GM12875 (cell line): Measurements from ENCODE around the gene TPCN1.

Experiments
- H3K4me3 ChIP-seq: one replicate; pipeline ENCODE4 v1.5.1; 2011; ENCODE audit warnings: low read depth, low read length, control low read depth
- TF ChIP-seq, protein P1 (sequence below): IDR thresholded peaks from 2 replicates; pipeline ENCODE4 v1.5.1; 2011; ENCODE audit warnings: low read depth, mild to moderate bottlenecking, control low read depth, inconsistent platforms, low read length, moderate library complexity, borderline replicate concordance; ENCODE audit not compliant: insufficient read depth

Gene TPCN1

DNA sequence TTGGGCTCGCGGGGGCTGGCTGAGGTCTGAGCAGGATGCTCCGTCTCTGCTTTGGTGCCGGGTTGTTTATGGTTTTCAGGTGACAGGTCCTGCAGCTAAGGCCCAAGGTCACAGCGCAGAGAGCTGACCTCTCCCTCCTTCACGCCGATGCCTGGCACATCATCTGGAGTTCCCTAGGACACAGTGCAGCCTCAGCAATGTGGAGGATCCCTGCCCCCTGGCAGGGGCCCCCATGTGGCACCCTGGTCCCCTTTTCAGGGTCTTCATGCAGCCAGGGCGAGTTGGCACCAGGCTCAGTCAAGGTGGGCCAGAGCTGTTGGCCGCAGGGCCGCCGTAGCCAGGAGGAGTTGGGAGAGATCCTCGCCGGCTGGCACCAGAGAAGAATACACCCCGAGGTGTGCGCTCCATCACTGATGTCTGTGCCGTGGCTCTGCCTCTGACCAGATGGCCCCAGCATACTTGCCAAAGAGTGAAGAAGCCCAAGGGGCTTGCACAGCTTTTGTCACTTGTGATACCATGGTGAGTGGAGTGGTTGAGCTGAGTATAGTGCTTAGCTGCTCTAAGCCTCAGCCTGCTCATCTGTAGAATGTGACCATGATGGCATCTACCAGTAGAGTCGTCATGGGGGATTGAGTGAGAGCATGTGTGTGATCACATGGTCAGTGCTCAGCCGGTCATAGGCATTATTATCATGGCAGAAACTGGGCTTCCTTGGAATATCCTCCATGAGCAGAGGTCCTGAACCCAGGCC, 11.0 kb downstream of the TPCN1 start:
- H3K4me3 ChIP-seq: no peak overlapping the region
- TF ChIP-seq, protein P1, sequence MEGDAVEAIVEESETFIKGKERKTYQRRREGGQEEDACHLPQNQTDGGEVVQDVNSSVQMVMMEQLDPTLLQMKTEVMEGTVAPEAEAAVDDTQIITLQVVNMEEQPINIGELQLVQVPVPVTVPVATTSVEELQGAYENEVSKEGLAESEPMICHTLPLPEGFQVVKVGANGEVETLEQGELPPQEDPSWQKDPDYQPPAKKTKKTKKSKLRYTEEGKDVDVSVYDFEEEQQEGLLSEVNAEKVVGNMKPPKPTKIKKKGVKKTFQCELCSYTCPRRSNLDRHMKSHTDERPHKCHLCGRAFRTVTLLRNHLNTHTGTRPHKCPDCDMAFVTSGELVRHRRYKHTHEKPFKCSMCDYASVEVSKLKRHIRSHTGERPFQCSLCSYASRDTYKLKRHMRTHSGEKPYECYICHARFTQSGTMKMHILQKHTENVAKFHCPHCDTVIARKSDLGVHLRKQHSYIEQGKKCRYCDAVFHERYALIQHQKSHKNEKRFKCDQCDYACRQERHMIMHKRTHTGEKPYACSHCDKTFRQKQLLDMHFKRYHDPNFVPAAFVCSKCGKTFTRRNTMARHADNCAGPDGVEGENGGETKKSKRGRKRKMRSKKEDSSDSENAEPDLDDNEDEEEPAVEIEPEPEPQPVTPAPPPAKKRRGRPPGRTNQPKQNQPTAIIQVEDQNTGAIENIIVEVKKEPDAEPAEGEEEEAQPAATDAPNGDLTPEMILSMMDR: no peak

DNA sequence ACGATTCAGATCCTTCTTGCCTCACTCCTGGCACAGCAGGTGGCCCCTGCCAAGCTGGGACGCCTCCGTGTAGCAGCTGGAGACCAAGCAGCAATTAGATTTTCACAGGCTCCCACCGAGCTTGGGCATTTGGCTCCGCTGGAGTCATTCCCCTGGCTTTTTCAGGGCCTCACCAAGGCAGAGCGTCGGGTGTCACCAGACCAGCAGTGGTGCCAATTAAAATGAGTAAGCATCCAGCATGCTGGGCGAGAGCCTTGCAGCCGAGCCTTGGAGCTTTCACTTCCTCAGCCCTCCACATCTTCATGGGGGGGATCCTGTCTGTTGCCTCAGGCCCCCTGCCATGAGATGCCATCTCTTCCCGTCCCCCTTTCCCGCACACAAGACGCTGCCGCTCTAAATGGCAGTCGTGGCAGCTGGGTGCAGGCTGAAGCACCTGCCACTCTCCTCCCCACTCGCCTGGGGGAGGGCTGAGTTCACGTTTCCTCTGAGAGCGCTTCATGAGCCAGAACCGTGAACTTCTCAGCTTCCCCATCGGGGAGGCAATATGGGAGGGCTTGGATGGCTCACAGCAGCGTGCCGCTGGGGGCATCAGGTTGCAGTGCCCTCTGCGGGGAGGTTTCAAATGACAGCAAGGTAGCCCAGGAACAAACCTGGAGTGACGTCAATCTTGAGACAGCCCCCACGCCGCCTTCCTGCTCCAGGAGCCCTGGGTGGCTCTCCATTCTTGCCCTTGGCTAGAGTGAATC, 11.7 kb downstream of the TPCN1 start:
- no peak overlapping the region for H3K4me3 ChIP-seq
- TF ChIP-seq, protein P1: peak; percentile 37; the same call in 1 of the 2 replicates

DNA sequence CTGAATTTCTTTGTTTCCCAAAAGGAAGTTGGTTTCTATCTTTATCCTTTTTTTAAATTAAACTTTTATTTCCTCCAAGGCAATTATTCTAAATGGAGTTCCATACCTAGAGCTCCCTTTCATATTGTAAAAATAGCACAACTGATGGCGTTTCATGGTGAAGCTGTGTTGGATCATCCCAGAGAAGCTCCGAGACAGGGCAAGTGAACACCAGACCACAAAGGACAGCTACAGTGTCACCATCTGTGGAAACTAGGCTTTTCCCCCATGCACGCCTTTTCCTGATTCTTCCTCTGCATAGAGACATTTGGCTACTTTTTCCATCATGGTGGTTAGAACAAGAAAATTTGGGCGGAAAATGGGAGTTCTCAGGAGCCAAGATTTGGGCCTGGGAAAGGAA, 12.7 kb downstream of the TPCN1 start:
- H3K4me3 ChIP-seq: no peak overlapping the region
- TF ChIP-seq, protein P1: no peak

DNA sequence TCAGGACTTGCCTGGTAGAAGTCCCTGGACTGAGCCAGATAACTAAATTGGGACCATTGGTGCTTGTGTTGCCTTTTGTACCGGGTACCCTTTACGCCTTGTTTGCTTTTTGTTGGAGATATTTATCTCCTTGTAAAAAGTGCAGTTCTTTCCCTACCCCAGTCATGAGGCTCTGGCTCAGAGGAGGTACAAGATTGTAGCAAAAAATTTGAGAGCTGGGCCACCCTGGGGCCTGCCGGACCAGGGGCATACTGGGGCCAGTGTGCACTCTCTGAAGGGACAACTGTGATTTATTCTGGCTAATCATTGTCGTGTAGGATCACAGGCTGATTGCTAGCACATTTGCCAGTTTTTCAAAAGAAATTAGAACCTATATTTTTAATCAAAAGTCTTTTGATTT, 13.2 kb downstream of the TPCN1 start:
- no peak overlapping the region for H3K4me3 ChIP-seq
- TF ChIP-seq, protein P1: no peak

DNA sequence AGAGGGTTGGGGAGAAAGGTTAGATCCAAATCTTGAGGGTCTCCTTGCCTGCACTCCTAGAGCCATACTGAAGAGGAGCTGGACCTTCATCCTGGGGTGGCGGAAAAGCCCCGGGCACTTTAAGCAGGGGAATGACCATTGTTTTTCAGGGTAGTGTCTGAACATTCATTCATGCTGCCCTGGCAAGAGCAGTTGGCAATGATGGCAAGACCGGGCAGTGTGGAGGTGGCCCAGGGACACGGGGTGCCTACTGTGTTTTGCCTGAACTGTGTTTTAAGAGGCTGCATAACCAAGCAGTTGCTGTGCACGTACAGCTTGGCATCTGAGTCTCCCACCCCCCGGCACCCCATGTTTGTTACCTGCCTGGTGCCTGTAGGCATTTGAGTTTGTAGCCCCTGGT, 14.7 kb downstream of the TPCN1 start:
- TF ChIP-seq, protein P1: no peak

DNA sequence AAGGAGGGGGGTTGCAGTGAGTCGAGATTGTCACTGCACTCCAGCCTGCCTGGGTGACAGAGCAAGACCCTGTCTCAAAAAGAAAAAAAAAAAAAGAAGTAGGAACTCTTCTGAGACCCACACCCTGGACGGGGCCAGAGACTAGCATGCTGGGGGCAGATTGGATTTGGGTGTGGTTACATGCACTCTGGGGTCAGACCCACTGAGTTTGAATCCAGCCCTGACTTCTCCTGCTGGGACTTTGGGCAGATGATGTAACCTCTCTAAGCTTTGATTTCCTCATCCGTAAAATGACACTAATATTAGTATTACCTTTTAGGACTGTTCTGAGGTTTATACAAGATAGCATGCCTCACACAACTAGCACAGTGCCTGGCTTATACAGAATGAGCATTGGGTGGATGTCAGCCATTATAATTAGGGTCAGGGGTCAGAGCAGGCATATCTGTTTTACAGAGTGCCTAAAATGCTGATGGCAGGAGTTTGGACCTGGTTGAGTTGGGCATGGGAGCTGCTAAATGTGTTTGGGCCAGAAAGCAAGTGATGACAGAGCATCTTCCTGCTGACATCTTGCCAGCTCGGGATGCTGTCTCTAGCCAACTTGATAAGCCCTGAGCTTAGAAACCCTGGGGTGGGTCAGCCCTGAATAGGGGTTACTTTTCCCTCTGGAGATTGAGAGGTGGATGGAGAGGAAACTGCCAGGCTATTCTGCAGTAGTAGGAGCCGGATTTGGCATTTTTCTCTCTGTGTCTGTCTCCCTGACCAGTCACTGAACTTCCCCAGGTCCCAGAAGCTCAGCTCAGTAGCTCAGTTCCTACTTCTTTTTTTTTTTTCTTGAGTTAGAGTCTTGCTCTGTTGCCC, 15.5 kb downstream of the TPCN1 start:
- H3K4me3 ChIP-seq: no peak overlapping the region
- TF ChIP-seq, protein P1: no peak

More for the DNA sequence above, 14.7 kb downstream of the TPCN1 start:
- H3K4me3 ChIP-seq: no peak overlapping the region
